Measurements from ENCODE around the gene BSN. TPM values are rescaled to one million over a fixed set of nuclear protein-coding genes. Genes with fewer than 3 reads are reported as not detected.

The BSN gene
- polyA plus RNA-seq, 2 of the 4 experiments (the other 2 are of a cell fraction): 0.04 to 0.08 TPM

DNA sequence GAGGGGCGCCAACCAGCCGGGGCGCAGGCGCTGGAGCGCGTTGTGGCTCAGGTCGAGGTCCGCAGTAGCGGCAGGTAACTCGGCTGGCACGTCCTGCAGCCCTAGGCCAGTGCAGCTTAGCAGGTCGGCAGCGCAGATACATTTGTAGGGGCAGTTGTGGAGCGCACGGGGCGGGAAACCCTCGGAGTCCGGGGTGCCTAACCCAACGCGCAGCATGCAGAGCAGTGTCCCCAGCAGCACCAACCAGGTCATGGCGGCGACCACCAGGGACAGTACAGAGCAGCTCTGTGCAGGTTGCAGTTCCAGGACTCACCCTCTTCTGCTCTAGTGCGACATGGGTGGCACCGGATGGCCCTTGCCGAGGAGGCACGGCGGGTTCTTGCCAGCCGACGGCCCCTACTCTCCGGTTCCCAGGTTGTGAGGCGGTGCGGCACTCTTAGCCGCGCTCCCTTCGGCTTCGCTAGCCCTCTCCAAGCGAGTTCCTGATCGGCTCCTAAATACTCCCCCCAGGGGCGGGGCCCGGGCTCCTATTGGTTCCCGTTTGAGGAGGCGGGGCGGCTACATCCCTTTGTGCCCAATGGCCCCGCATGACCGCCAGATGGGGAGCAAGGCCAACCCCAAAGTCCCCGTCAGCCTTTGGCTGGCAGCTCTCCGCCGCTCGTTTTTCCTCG is 165.1 kb downstream of the BSN start, which contains the start of gene AMIGO3 (continued):
- TF ChIP-seq HOXB5 (CRISPR knock-in tag; IDR thresholded peaks at IDR 0.05): no peak
- peak; percentile 63 for TF ChIP-seq POLR2A (IDR thresholded peaks at IDR 0.05; ENCODE audit: low read length)
- TF ChIP-seq ZC3H11A (IDR thresholded peaks at IDR 0.05): no peak

Small RNAs within 50 kb of the gene (small RNA-seq; reads per million reads assigned to genes)
- 0 reads per million in 6 experiments for gene AMIGO3

Other genes starting within 250 kb of the BSN start
- gene USP4, start 214.4 kb upstream of the BSN start, polyA plus RNA-seq (2011; rRNA removed): 23.7 and 29.0 TPM in 2 replicates
- 12.9 to 14.4 TPM (median 12.9 TPM) in 3 replicates for gene USP4, start 214.4 kb upstream of the BSN start, polyA plus RNA-seq (2017; fragmentation: RNase III; extraction: RNeasy Plus Mini Kit Qiagen cat#74134 plus additional on column Dnase treatment)
- 150 and 157 TPM in 2 replicates for gene GPX1, start 196.1 kb upstream of the BSN start, polyA plus RNA-seq (2011; rRNA removed)
- gene GPX1, start 196.1 kb upstream of the BSN start, polyA plus RNA-seq (2017; fragmentation: RNase III; extraction: RNeasy Plus Mini Kit Qiagen cat#74134 plus additional on column Dnase treatment): 247 to 301 TPM (median 271 TPM) in 3 replicates
- gene RHOA, start 142.5 kb upstream of the BSN start, polyA plus RNA-seq (2011; rRNA removed): 332 and 343 TPM in 2 replicates
- 549 to 596 TPM (median 587 TPM) in 3 replicates for gene RHOA, start 142.5 kb upstream of the BSN start, polyA plus RNA-seq (2017; fragmentation: RNase III; extraction: RNeasy Plus Mini Kit Qiagen cat#74134 plus additional on column Dnase treatment)
- 14.8 and 19.9 TPM in 2 replicates for gene TCTA, start 142.1 kb upstream of the BSN start, polyA plus RNA-seq (2011; rRNA removed)
- gene TCTA, start 142.1 kb upstream of the BSN start, polyA plus RNA-seq (2017; fragmentation: RNase III; extraction: RNeasy Plus Mini Kit Qiagen cat#74134 plus additional on column Dnase treatment): 14.6 to 17.0 TPM (median 15.6 TPM) in 3 replicates
- 1.4 and 3.4 TPM in 2 replicates for gene AMT, start 132.0 kb upstream of the BSN start, polyA plus RNA-seq (2011; rRNA removed)
- 0.49 to 0.83 TPM (median 0.70 TPM) in 3 replicates for gene AMT, start 132.0 kb upstream of the BSN start, polyA plus RNA-seq (2017; fragmentation: RNase III; extraction: RNeasy Plus Mini Kit Qiagen cat#74134 plus additional on column Dnase treatment)
- gene NICN1, start 125.2 kb upstream of the BSN start, polyA plus RNA-seq (2011; rRNA removed): 9.9 and 12.8 TPM in 2 replicates
- gene NICN1, start 125.2 kb upstream of the BSN start, polyA plus RNA-seq (2017; fragmentation: RNase III; extraction: RNeasy Plus Mini Kit Qiagen cat#74134 plus additional on column Dnase treatment): 10.0 to 11.2 TPM (median 10.7 TPM) in 3 replicates
- gene DAG1, start 84.2 kb upstream of the BSN start, polyA plus RNA-seq (2011; rRNA removed): 46.6 and 70.8 TPM in 2 replicates
- gene DAG1, start 84.2 kb upstream of the BSN start, polyA plus RNA-seq (2017; fragmentation: RNase III; extraction: RNeasy Plus Mini Kit Qiagen cat#74134 plus additional on column Dnase treatment): 57.1 to 59.6 TPM (median 59.4 TPM) in 3 replicates
- 60.8 and 74.9 TPM in 2 replicates for gene APEH, start 119.9 kb downstream of the BSN start, polyA plus RNA-seq (2011; rRNA removed)
- 57.9 to 66.9 TPM (median 64.9 TPM) in 3 replicates for gene APEH, start 119.9 kb downstream of the BSN start, polyA plus RNA-seq (2017; fragmentation: RNase III; extraction: RNeasy Plus Mini Kit Qiagen cat#74134 plus additional on column Dnase treatment)
- 3.6 and 5.0 TPM in 2 replicates for gene MST1, start 135.0 kb downstream of the BSN start, polyA plus RNA-seq (2011; rRNA removed)
- gene MST1, start 135.0 kb downstream of the BSN start, polyA plus RNA-seq (2017; fragmentation: RNase III; extraction: RNeasy Plus Mini Kit Qiagen cat#74134 plus additional on column Dnase treatment): 3.2 to 6.9 TPM (median 4.9 TPM) in 3 replicates
- 14.4 and 21.3 TPM in 2 replicates for gene RNF123, start 135.1 kb downstream of the BSN start, polyA plus RNA-seq (2011; rRNA removed)
- 12.9 to 16.1 TPM (median 16.0 TPM) in 3 replicates for gene RNF123, start 135.1 kb downstream of the BSN start, polyA plus RNA-seq (2017; fragmentation: RNase III; extraction: RNeasy Plus Mini Kit Qiagen cat#74134 plus additional on column Dnase treatment)
- gene AMIGO3, start 165.2 kb downstream of the BSN start, polyA plus RNA-seq (2011; rRNA removed): 0.03 TPM in 1 of 2 replicates, not detected in the other
- gene AMIGO3, start 165.2 kb downstream of the BSN start, polyA plus RNA-seq (2017; fragmentation: RNase III; extraction: RNeasy Plus Mini Kit Qiagen cat#74134 plus additional on column Dnase treatment): 0.13 TPM in 1 of 3 replicates, not detected in the others
- 12.2 and 12.9 TPM in 2 replicates for gene GMPPB, start 169.5 kb downstream of the BSN start, polyA plus RNA-seq (2011; rRNA removed)
- gene GMPPB, start 169.5 kb downstream of the BSN start, polyA plus RNA-seq (2017; fragmentation: RNase III; extraction: RNeasy Plus Mini Kit Qiagen cat#74134 plus additional on column Dnase treatment): 22.1 to 26.9 TPM (median 24.1 TPM) in 3 replicates
- gene IP6K1, start 232.1 kb downstream of the BSN start, polyA plus RNA-seq (2011; rRNA removed): 22.2 and 28.9 TPM in 2 replicates
- 15.2 to 16.3 TPM (median 16.2 TPM) in 3 replicates for gene IP6K1, start 232.1 kb downstream of the BSN start, polyA plus RNA-seq (2017; fragmentation: RNase III; extraction: RNeasy Plus Mini Kit Qiagen cat#74134 plus additional on column Dnase treatment)
- 0.54 and 0.71 TPM in 2 replicates for gene CDHR4, start 245.4 kb downstream of the BSN start, polyA plus RNA-seq (2011; rRNA removed)
- 0.52 to 1.1 TPM (median 0.66 TPM) in 3 replicates for gene CDHR4, start 245.4 kb downstream of the BSN start, polyA plus RNA-seq (2017; fragmentation: RNase III; extraction: RNeasy Plus Mini Kit Qiagen cat#74134 plus additional on column Dnase treatment)
- gene INKA1, start 248.8 kb downstream of the BSN start, polyA plus RNA-seq (2011; rRNA removed): 0.21 and 0.39 TPM in 2 replicates
- gene INKA1, start 248.8 kb downstream of the BSN start, polyA plus RNA-seq (2017; fragmentation: RNase III; extraction: RNeasy Plus Mini Kit Qiagen cat#74134 plus additional on column Dnase treatment): 0.51 to 0.75 TPM (median 0.74 TPM) in 3 replicates